Naive thymus-derived CD4-positive, alpha-beta T cell (primary cell): Measurements from ENCODE around the gene CYP27C1. TPM values are rescaled to one million over a fixed set of nuclear protein-coding genes. Genes with fewer than 3 reads are reported as not detected.

ENCODE experiments used
- ATAC-seq: fragments of 150-1000 bp; cut with Tn5 transposase; 2 replicates; pipeline ENCODE4 v1.10.0; 2021; ENCODE audit warnings: mild to moderate bottlenecking, moderate library complexity
- CTCF ChIA-PET: fragments of 350-600 bp; sonication (Branson Sonifier 250); formaldehyde crosslinking; loops from one replicate; lab custom pipeline; 2021; ENCODE audit warnings: antibody characterized with exemption; lab: Charles Lee
- POLR2A ChIA-PET: fragments of 350-600 bp; sonication (Branson Sonifier 250); formaldehyde crosslinking; loops from one replicate; lab custom pipeline; 2021; ENCODE audit warnings: antibody characterized with exemption, inconsistent platforms; lab: Charles Lee
- DNase-seq, 9 donors: peaks; one replicate each; pipeline versions ENCODE4 v3.0.0 to v3.0.0-alpha.2; 2020 to 2022; ENCODE audit warnings: mixed read lengths in 1 of 9
- H3K27ac ChIP-seq: one replicate; pipeline ENCODE4 v1.7.0; 2013; ENCODE audit warnings: mild to moderate bottlenecking, low read depth, low read length, moderate library complexity
- H3K27me3 ChIP-seq, 2 donors: one replicate each; pipeline ENCODE4 v1.7.0; 2013; ENCODE audit warnings: low read length in 2 of 2, mild to moderate bottlenecking in 2 of 2, moderate library complexity in 2 of 2; ENCODE audit not compliant: control insufficient read depth in 2 of 2, insufficient read depth in 2 of 2
- H3K36me3 ChIP-seq, 3 experiments: 1 replicate in 2 of 3; 2 replicates in 1 of 3; pipeline ENCODE4 v1.7.0; 2013; ENCODE audit warnings: low read length in 3 of 3, mild to moderate bottlenecking in 3 of 3, moderate library complexity in 1 of 3; ENCODE audit not compliant: insufficient read depth in 3 of 3, control insufficient read depth in 2 of 3
- H3K4me1 ChIP-seq, 2 donors: one replicate each; pipeline ENCODE4 v1.7.0; 2013; ENCODE audit warnings: low read length in 2 of 2, mild to moderate bottlenecking in 2 of 2, moderate library complexity in 1 of 2; ENCODE audit not compliant: control insufficient read depth in 2 of 2, insufficient read depth in 2 of 2
- H3K4me3 ChIP-seq: 2 replicates; pipeline ENCODE4 v1.7.0; 2013; ENCODE audit warnings: mild to moderate bottlenecking, low read length
- H3K9me3 ChIP-seq, 3 experiments: 1 replicate in 2 of 3; 2 replicates in 1 of 3; pipeline ENCODE4 v1.7.0; 2013; ENCODE audit warnings: low read length in 3 of 3; ENCODE audit not compliant: control insufficient read depth in 2 of 3
- H3K27ac Mint-ChIP-seq, 9 donors: one replicate each; pipeline ENCODE4 v1.8.0; 2020 to 2022; ENCODE audit warnings: mixed read lengths in 9 of 9, mild to moderate bottlenecking in 8 of 9, moderate library complexity in 5 of 9, inconsistent platforms in 2 of 9
- H3K27me3 Mint-ChIP-seq, 5 donors: one replicate each; pipeline ENCODE4 v1.8.0; 2021 to 2022; ENCODE audit warnings: mixed read lengths in 5 of 5, mild to moderate bottlenecking in 1 of 5
- H3K36me3 Mint-ChIP-seq, 5 donors: one replicate each; pipeline ENCODE4 v1.8.0; 2020 to 2022; ENCODE audit warnings: mixed read lengths in 5 of 5, mild to moderate bottlenecking in 3 of 5, inconsistent platforms in 1 of 5
- H3K4me1 Mint-ChIP-seq, 7 donors: one replicate each; pipeline ENCODE4 v1.8.0; 2020 to 2022; ENCODE audit warnings: mixed read lengths in 7 of 7, mild to moderate bottlenecking in 3 of 7, inconsistent platforms in 1 of 7
- H3K4me3 Mint-ChIP-seq, 10 donors: one replicate each; pipeline ENCODE4 v1.8.0; 2020 to 2022; ENCODE audit warnings: mild to moderate bottlenecking in 10 of 10, mixed read lengths in 10 of 10, moderate library complexity in 6 of 10, inconsistent platforms in 2 of 10
- H3K9me3 Mint-ChIP-seq, 11 donors: one replicate each; pipeline ENCODE4 v1.8.0; 2020 to 2022; ENCODE audit warnings: mixed read lengths in 11 of 11, mild to moderate bottlenecking in 4 of 11, inconsistent platforms in 1 of 11, moderate library complexity in 1 of 11
- intact Hi-C, 2 donors: fragments of 100-400 bp; cut with micrococcal nuclease; formaldehyde crosslinking; loops; one replicate each; pipeline ENCODE4 v1.15.1; 2023
- polyA plus RNA-seq, 2 donors: library from polyadenylated mRNA; unstranded; fragments of 300-500 nt; fragmentation: Illumina TruSeq; gene quantifications; one replicate each; pipeline ENCODE4 v1.2.3, GENCODE V29; 2021
- total RNA-seq, 6 experiments: library from RNA in 5 of 6; stranded (reverse) in 5 of 6; gene quantifications; 1 replicate in 5 of 6; 2 replicates in 1 of 6; pipeline ENCODE4 v1.2.3 and lab custom pipeline; 2021 to 2026

CYP27C1 gene
- total and polyA plus RNA-seq, 7 experiments from 2014 or later, result not detected

GRCh38 chr2:127195140-127196074 is 24.7 kb downstream of the CYP27C1 start:
- intact Hi-C loops, result loop anchor here in 1 of 2 donors (5.0 kb wide), 1 partner anchor 222 kb away; the partner anchor contains the start of gene PROC
- Mint-ChIP-seq H3K4me1 (peaks cover 0 to 5% (median 0%) of the 10 kb centered on the region in 7 donors), H3K27me3 (peaks cover 0 to 4% (median 0%) of the 10 kb centered on the region in 5 donors), H3K9me3 (peaks cover 0 to 3% (median 0%) of the 10 kb centered on the region in 11 donors), H3K4me3 (no peak overlapping the region), H3K36me3 (no peaks in the 10 kb centered on the region), H3K27ac (no peak overlapping the region)
- no peak overlapping the region for H3K27ac ChIP-seq
- H3K4me3 ChIP-seq, result no peak overlapping the region
- H3K4me1 ChIP-seq, result no peaks in the 10 kb centered on the region
- DNase-seq (no peak), ATAC-seq (no peak)
- H3K9me3 ChIP-seq, result no peaks in the 10 kb centered on the region
- ChIA-PET CTCF (interaction anchor here (1.8 kb wide), 1 partner anchor 284 kb away, joined by 5 read pairs; no protein-coding TSS in a partner anchor), POLR2A (no interaction called here)
- no peaks in the 10 kb centered on the region for H3K36me3 ChIP-seq
- no peaks in the 10 kb centered on the region for H3K27me3 ChIP-seq

GRCh38 chr2:127194447-127194846 is 25.7 kb downstream of the CYP27C1 start:
- Mint-ChIP-seq H3K4me1 (peaks cover 0 to 5% (median 0%) of the 10 kb centered on the region in 7 donors), H3K27ac (no peak overlapping the region)

GRCh38 chr2:127193967-127194280 is 26.2 kb downstream of the CYP27C1 start:
- DNase-seq (no peak), ATAC-seq (no peak)
- H3K9me3 Mint-ChIP-seq, result peaks cover 0 to 12% (median 3%) of the 10 kb centered on the region in 11 donors
- Histone ChIP-seq H3K36me3 (no peaks in the 10 kb centered on the region), H3K9me3 (no peaks in the 10 kb centered on the region), H3K27ac (no peak overlapping the region), H3K27me3 (no peaks in the 10 kb centered on the region), H3K4me3 (no peak overlapping the region), H3K4me1 (no peaks in the 10 kb centered on the region)
- peaks cover 0 to 6% (median 0%) of the 10 kb centered on the region in 5 donors for H3K36me3 Mint-ChIP-seq
- no peak overlapping the region for H3K27ac Mint-ChIP-seq
- peaks cover 0 to 9% (median 2%) of the 10 kb centered on the region in 5 donors for H3K27me3 Mint-ChIP-seq
- no peak overlapping the region for H3K4me3 Mint-ChIP-seq
- H3K4me1 Mint-ChIP-seq, result peaks cover 0 to 5% (median 0%) of the 10 kb centered on the region in 7 donors
- ChIA-PET POLR2A (no interaction called here), CTCF (interaction anchor here (0.7 kb wide), 1 partner anchor 288 kb away, joined by 3 read pairs; no protein-coding TSS in a partner anchor)
- intact Hi-C loops, result no loop called here

More at GRCh38 chr2:127194447-127194846, 25.7 kb downstream of the CYP27C1 start:
- Histone ChIP-seq H3K4me1 (no peaks in the 10 kb centered on the region), H3K27ac (no peak overlapping the region), H3K36me3 (no peaks in the 10 kb centered on the region), H3K4me3 (no peak overlapping the region), H3K27me3 (no peaks in the 10 kb centered on the region), H3K9me3 (no peaks in the 10 kb centered on the region)
- peaks cover 0 to 6% (median 0%) of the 10 kb centered on the region in 5 donors for H3K36me3 Mint-ChIP-seq
- no peak overlapping the region for H3K4me3 Mint-ChIP-seq
- DNase-seq, result no peak
- POLR2A ChIA-PET, result no interaction called here
- CTCF ChIA-PET, result interaction anchor here (0.7 to 1.8 kb wide), 2 partner anchors 285 to 287 kb away, joined by 3 to 5 read pairs; no protein-coding TSS in a partner anchor
- peaks cover 0 to 8% (median 3%) of the 10 kb centered on the region in 11 donors for H3K9me3 Mint-ChIP-seq
- ATAC-seq, result no peak
- peaks cover 0 to 4% (median 0%) of the 10 kb centered on the region in 5 donors for H3K27me3 Mint-ChIP-seq
- intact Hi-C loops, result no loop called here

- no peaks in the 10 kb centered on the region for H3K4me1 ChIP-seq
- H3K9me3 Mint-ChIP-seq, result peaks cover 0 to 13% (median 3%) of the 10 kb centered on the region in 11 donors
- H3K4me3 Mint-ChIP-seq, result no peak overlapping the region
- no peak overlapping the region for H3K4me3 ChIP-seq
- peaks cover 0 to 5% (median 0%) of the 10 kb centered on the region in 7 donors for H3K4me1 Mint-ChIP-seq
- no peak for DNase-seq
- H3K27me3 ChIP-seq, result no peaks in the 10 kb centered on the region
- no peak for ATAC-seq
- peaks cover 0 to 6% (median 0%) of the 10 kb centered on the region in 5 donors for H3K36me3 Mint-ChIP-seq
- H3K27me3 Mint-ChIP-seq, result peaks cover 2 to 12% (median 6%) of the 10 kb centered on the region in 5 donors
- ChIA-PET CTCF (no interaction called here), POLR2A (no interaction called here)
- no peak overlapping the region for H3K27ac Mint-ChIP-seq
- no peaks in the 10 kb centered on the region for H3K36me3 ChIP-seq
- intact Hi-C loops, result no loop called here
- H3K27ac ChIP-seq, result no peak overlapping the region
- H3K9me3 ChIP-seq, result no peaks in the 10 kb centered on the region
These were observed 26.7 kb downstream of the CYP27C1 start for GRCh38 chr2:127193164-127193966.

- Histone ChIP-seq H3K4me3 (no peak overlapping the region), H3K27ac (no peak overlapping the region), H3K27me3 (no peaks in the 10 kb centered on the region), H3K9me3 (no peaks in the 10 kb centered on the region), H3K36me3 (no peaks in the 10 kb centered on the region), H3K4me1 (no peaks in the 10 kb centered on the region)
- ChIA-PET POLR2A (no interaction called here), CTCF (no interaction called here)
- Mint-ChIP-seq H3K27ac (no peak overlapping the region), H3K27me3 (peaks cover 6 to 19% (median 16%) of the 10 kb centered on the region in 5 donors), H3K36me3 (peaks cover 0 to 6% (median 0%) of the 10 kb centered on the region in 5 donors), H3K4me1 (no peaks in the 10 kb centered on the region), H3K4me3 (no peak overlapping the region), H3K9me3 (peaks cover 0 to 13% (median 3%) of the 10 kb centered on the region in 11 donors)
- ATAC-seq, result no peak
- intact Hi-C loops, result no loop called here
- DNase-seq, result no peak
These were observed 28.5 kb downstream of the CYP27C1 start for GRCh38 chr2:127191331-127192219.

GRCh38 chr2:127188797-127189196 is 31.3 kb downstream of the CYP27C1 start:
- Mint-ChIP-seq H3K4me3 (no peak overlapping the region), H3K9me3 (peaks cover 0 to 13% (median 3%) of the 10 kb centered on the region in 11 donors), H3K27me3 (peaks cover 13 to 35% (median 22%) of the 10 kb centered on the region in 5 donors), H3K4me1 (peaks cover 4 to 9% (median 6%) of the 10 kb centered on the region in 7 donors), H3K27ac (no peak overlapping the region), H3K36me3 (peaks cover 0 to 10% (median 0%) of the 10 kb centered on the region in 5 donors)
- ChIA-PET CTCF (no interaction called here), POLR2A (no interaction called here)
- H3K27ac ChIP-seq, result no peak overlapping the region
- no peaks in the 10 kb centered on the region for H3K27me3 ChIP-seq
- no peaks in the 10 kb centered on the region for H3K36me3 ChIP-seq
- DNase-seq (no peak), ATAC-seq (no peak)
- intact Hi-C loops, result no loop called here
- no peak overlapping the region for H3K4me3 ChIP-seq
- no peaks in the 10 kb centered on the region for H3K9me3 ChIP-seq
- no peaks in the 10 kb centered on the region for H3K4me1 ChIP-seq
